HepG2 (cell line): ENCODE measurements around the gene ATP8B1. TPM values are rescaled to one million over a fixed set of nuclear protein-coding genes. Genes with fewer than 3 reads are reported as not detected.

Experiments
- ATAC-seq: fragments of 200-7000 bp; cut with Tn5 transposase; 3 replicates; pipeline ENCODE4 v1.9.1; 2020; ENCODE audit warnings: mild to moderate bottlenecking, moderate library complexity
- BruUV-seq: library from RNA; stranded (reverse); fragments of 400-500 nt; replicated peaks from 2 replicates; lab custom pipeline; 2021; lab: Mats Ljungman, UMichigan
- CTCF ChIA-PET: fragments of 300-600 bp; formaldehyde crosslinking; extraction: SDS; loops from one replicate; lab custom pipeline; 2021; ENCODE audit warnings: low total read pairs, inconsistent platforms, low intra/inter-chr PET ratio; lab: Yijun Ruan, JAX
- POLR2A ChIA-PET: fragments of 350-600 bp; sonication (Branson Sonifier 250); formaldehyde crosslinking; loops from one replicate; lab custom pipeline; 2020; ENCODE audit warnings: antibody characterized with exemption, inconsistent platforms; lab: Yijun Ruan, JAX
- DNase-seq: peaks from one replicate; pipeline ENCODE4 v3.0.0-alpha.2; 2015; ENCODE audit warnings: low spot score
- FAIRE-seq: peaks from 3 replicates; lab custom pipeline; 2011; peaks lifted over from hg19 to GRCh38; lab: Jason Lieb, UNC
- H2AFZ ChIP-seq: one replicate; pipeline ENCODE4 v1.6.1; 2011; ENCODE audit warnings: low read length, inconsistent platforms
- H3K27ac ChIP-seq: fragments of 300-600 bp; 3 replicates; pipeline ENCODE4 v1.8.0; 2011; ENCODE audit warnings: mixed run types, mild to moderate bottlenecking, mixed read lengths, low read length, inconsistent platforms; ENCODE audit not compliant: insufficient read depth; ENCODE audit errors: extremely low read length
- H3K27me3 ChIP-seq, 2 experiments: fragments of 200-600 bp in 1 of 2; 2 replicates in 1 of 2; 3 replicates in 1 of 2; pipeline versions ENCODE4 v1.6.0 to v1.8.0; 2011; ENCODE audit warnings: low read length in 2 of 2, mild to moderate bottlenecking in 2 of 2, moderate library complexity in 2 of 2, inconsistent platforms in 1 of 2; ENCODE audit not compliant: insufficient read depth in 2 of 2, control insufficient read depth in 1 of 2
- H3K36me3 ChIP-seq, 2 experiments: fragments of 200-600 bp in 1 of 2; replicated peaks in 1 of 2; 2 replicates in 1 of 2; 3 replicates in 1 of 2; pipeline versions ENCODE4 v1.5.1 to v1.8.0; 2011; ENCODE audit warnings: low read length in 2 of 2, inconsistent platforms in 1 of 2; ENCODE audit not compliant: insufficient read depth in 2 of 2, control insufficient read depth in 1 of 2
- H3K4me1 ChIP-seq: 2 replicates; pipeline ENCODE4 v1.5.1; 2012; ENCODE audit warnings: low read length, inconsistent platforms; ENCODE audit not compliant: insufficient read depth
- H3K4me2 ChIP-seq: 2 replicates; pipeline ENCODE4 v1.6.0; 2011; ENCODE audit warnings: low read depth, low read length, inconsistent platforms
- H3K4me3 ChIP-seq, 3 experiments: fragments of 200-600 bp in 1 of 3; sonication (generic), shearing (Covaris generic) in 1 of 3; replicated peaks in 1 of 3; 2 replicates each; pipeline ENCODE4 v1.5.1; 2011 to 2016; ENCODE audit warnings: low read length in 3 of 3, inconsistent platforms in 2 of 3, low read depth in 2 of 3, mild to moderate bottlenecking in 2 of 3, control low read depth in 1 of 3, mixed read lengths in 1 of 3; ENCODE audit not compliant: insufficient read depth in 1 of 3
- H3K79me2 ChIP-seq: one replicate; pipeline ENCODE4 v1.6.1; 2011; ENCODE audit warnings: low read length, inconsistent platforms; ENCODE audit not compliant: insufficient read depth
- H3K9ac ChIP-seq: 2 replicates; pipeline ENCODE4 v1.6.0; 2011; ENCODE audit warnings: mild to moderate bottlenecking, low read depth, low read length, inconsistent platforms; ENCODE audit not compliant: insufficient read depth
- H3K9me3 ChIP-seq: 2 replicates; pipeline ENCODE4 v1.5.1; 2012; ENCODE audit warnings: mild to moderate bottlenecking, low read length
- H4K20me1 ChIP-seq: 2 replicates; pipeline ENCODE4 v1.6.0; 2011; ENCODE audit warnings: inconsistent platforms, mild to moderate bottlenecking, low read length, moderate library complexity; ENCODE audit not compliant: insufficient read depth
- FOSL2 ChIP-seq: sonication (generic); formaldehyde crosslinking; IDR thresholded peaks from 2 replicates; pipeline ENCODE4 v1.4.0; 2020; ENCODE audit warnings: missing genetic modification reagents
- FOXO1 ChIP-seq: sonication (generic); formaldehyde crosslinking; IDR thresholded peaks from 2 replicates; pipeline ENCODE4 v1.4.0; 2020; ENCODE audit warnings: missing genetic modification reagents
- HDAC1 ChIP-seq: sonication (generic); formaldehyde crosslinking; IDR thresholded peaks from 2 replicates; pipeline ENCODE4 v1.5.1; 2020; ENCODE audit warnings: mild to moderate bottlenecking, missing genetic modification reagents
- MAZ ChIP-seq, 2 experiments: sonication (generic) in 1 of 2; formaldehyde crosslinking in 1 of 2; IDR thresholded peaks; 2 replicates each; pipeline versions ENCODE4 v1.5.0 to v1.6.1; 2012 to 2020; ENCODE audit warnings: low read depth in 2 of 2, mild to moderate bottlenecking in 2 of 2, borderline replicate concordance in 1 of 2, improper control_type of control experiment in 1 of 2, low read length in 1 of 2, missing genetic modification reagents in 1 of 2, moderate library complexity in 1 of 2
- MBD4 ChIP-seq: IDR thresholded peaks from 2 replicates; pipeline ENCODE4 v1.6.1; 2012; ENCODE audit warnings: low read length, inconsistent platforms, borderline replicate concordance
- MIER2 ChIP-seq: IDR thresholded peaks from 2 replicates; pipeline ENCODE4 v1.6.1; 2016; ENCODE audit warnings: missing biosample characterization, missing genetic modification reagents
- NR3C1 ChIP-seq: sonication (generic); formaldehyde crosslinking; IDR thresholded peaks from 2 replicates; pipeline ENCODE4 v1.4.0; 2020; ENCODE audit warnings: missing genetic modification reagents
- RAD21 ChIP-seq: fragments of 450-650 bp; formaldehyde crosslinking; IDR thresholded peaks from 2 replicates; pipeline ENCODE4 v1.5.0; 2020; ENCODE audit warnings: mild to moderate bottlenecking
- RFX1 ChIP-seq: fragments of 450-650 bp; IDR thresholded peaks from 2 replicates; pipeline ENCODE4 v1.6.1; 2017
- SRSF1 ChIP-seq: fragments of 200-400 bp; formaldehyde crosslinking; optimal IDR thresholded peaks from 2 replicates; pipeline ENCODE3; 2017; ENCODE audit warnings: mild to moderate bottlenecking, low read depth, low read length, moderate library complexity
- ZNF616 ChIP-seq: sonication (generic); formaldehyde crosslinking; IDR thresholded peaks from 2 replicates; pipeline ENCODE4 v1.5.0; 2020; ENCODE audit warnings: low read depth, mild to moderate bottlenecking, missing genetic modification reagents
- WGBS: methylation state at CpG from one replicate; pipeline ENCODE4 v1.1.6; 2017; ENCODE audit warnings: low lambda C conversion rate; 5-methylcytosine and 5-hydroxymethylcytosine counted together
- in situ Hi-C: cut with HindIII; loops from 2 replicates; pipeline ENCODE4 v1.10.0; 2017; ENCODE audit warnings: low pct_unique_long_range_greater_than_20kb; ENCODE audit not compliant: extremely low pct_ligation_motif_present
- intact Hi-C: fragments of 100-400 bp; cut with micrococcal nuclease; formaldehyde crosslinking; loops from one replicate; pipeline ENCODE4 v1.10.0; 2022; ENCODE audit not compliant: unreplicated experiment
- polyA plus RNA-seq, 8 experiments: library from polyadenylated mRNA; depleted of rRNA in 3 of 8; stranded (reverse) in 7 of 8; unstranded in 1 of 8; fragments of >200 nt; fragmentation: Illumina TruSeq in 4 of 8; extraction: Trizol in 4 of 8; gene quantifications; 2 replicates each; pipeline versions ENCODE4 v1.2.1 to v1.2.3, GENCODE V29; 2011 to 2016; ENCODE audit warnings: low read depth in 4 of 8, missing spikeins in 1 of 8, mixed read lengths in 1 of 8; ENCODE audit not compliant: insufficient read depth in 1 of 8
- total RNA-seq, 5 experiments: library from RNA; depleted of rRNA; stranded (reverse); fragments of >200 nt; fragmentation: Illumina TruSeq; extraction: Trizol; gene quantifications; 2 replicates each; pipeline ENCODE4 v1.2.3, GENCODE V29; 2016; ENCODE audit warnings: low read depth in 1 of 5
- TF ChIP-seq, protein P1 (sequence below): sonication (generic); formaldehyde crosslinking; IDR thresholded peaks from 2 replicates; pipeline ENCODE4 v1.4.0; 2020; ENCODE audit warnings: missing genetic modification reagents
- TF ChIP-seq, protein P2 (sequence below): IDR thresholded peaks from 2 replicates; pipeline ENCODE4 v1.6.1; 2016; ENCODE audit warnings: mild to moderate bottlenecking, missing biosample characterization, missing genetic modification reagents
- TF ChIP-seq, protein P3 (sequence below): sonication (generic); formaldehyde crosslinking; IDR thresholded peaks from 2 replicates; pipeline ENCODE4 v1.4.0; 2020; ENCODE audit warnings: low read depth, missing genetic modification reagents
- TF ChIP-seq, protein P4 (sequence below): sonication (generic); formaldehyde crosslinking; IDR thresholded peaks from 2 replicates; pipeline ENCODE4 v1.8.0; 2022; ENCODE audit warnings: mild to moderate bottlenecking, missing genetic modification reagents

Gene ATP8B1
- total and polyA plus RNA-seq, 2 of the 13 experiments (the other 11 are each of a cell fraction or from before 2014, with no cell fraction given) = 2.8 to 4.0 TPM

DNA sequence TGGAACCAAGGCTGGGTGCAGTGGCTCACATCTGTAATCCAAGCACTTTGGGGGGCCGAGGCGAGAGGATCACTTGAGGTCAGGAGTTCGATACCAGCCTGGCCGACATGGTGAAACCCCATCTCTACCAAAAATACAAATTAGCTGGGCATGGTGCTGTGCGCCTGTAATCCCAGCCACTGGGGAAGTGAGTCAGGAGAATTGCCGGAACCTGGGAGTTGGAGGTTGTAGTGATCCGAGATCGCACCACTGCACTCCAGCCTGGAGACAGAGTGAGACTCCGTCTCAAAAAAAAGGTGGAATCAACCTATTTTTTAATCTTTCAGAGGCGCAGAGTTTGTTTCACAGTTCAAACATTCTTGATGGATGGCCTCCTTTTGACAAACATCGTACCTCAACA is 24.5 kb upstream of the ATP8B1 start:
- Histone ChIP-seq H3K36me3 (no peaks in the 10 kb centered on the region), H3K9ac (no peak overlapping the region), H3K9me3 (no peaks in the 10 kb centered on the region), H4K20me1 (no peaks in the 10 kb centered on the region), H3K79me2 (no peaks in the 10 kb centered on the region), H3K4me2 (no peak overlapping the region), H3K4me1 (no peaks in the 10 kb centered on the region), H2AFZ (no peak overlapping the region), H3K27me3 (no peaks in the 10 kb centered on the region; a peak in 1 of 5 replicates), H3K27ac (no peak overlapping the region), H3K4me3 (no peak overlapping the region)
- ATAC-seq (no peak), DNase-seq (no peak), FAIRE-seq (no peak)
- 61% methylated on average over 11 of the region's 11 CpGs for WGBS
- BruUV-seq = no TSS peak
- TF ChIP-seq, protein P1, sequence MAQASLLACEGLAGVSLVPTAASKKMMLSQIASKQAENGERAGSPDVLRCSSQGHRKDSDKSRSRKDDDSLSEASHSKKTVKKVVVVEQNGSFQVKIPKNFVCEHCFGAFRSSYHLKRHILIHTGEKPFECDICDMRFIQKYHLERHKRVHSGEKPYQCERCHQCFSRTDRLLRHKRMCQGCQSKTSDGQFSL (CRISPR knock-in tag) = no peak
- no peak for TF ChIP-seq MAZ (IDR thresholded peaks at IDR 0.05; ENCODE audit: borderline replicate concordance, low read depth, low read length)
- TF ChIP-seq MAZ (CRISPR knock-in tag; IDR thresholded peaks at IDR 0.05; ENCODE audit: low read depth) = no peak
- TF ChIP-seq SRSF1 = no peak
- TF ChIP-seq ZNF616 (CRISPR knock-in tag) = no peak
- TF ChIP-seq NR3C1 = no peak
- no peak for TF ChIP-seq RAD21 (CRISPR knock-in tag)
- TF ChIP-seq FOXO1 (CRISPR knock-in tag) = no peak
- POLR2A ChIA-PET = no interaction called here
- in situ Hi-C loops (no loop called here), intact Hi-C loops (no loop called here)
- CTCF ChIA-PET = no interaction called here

DNA sequence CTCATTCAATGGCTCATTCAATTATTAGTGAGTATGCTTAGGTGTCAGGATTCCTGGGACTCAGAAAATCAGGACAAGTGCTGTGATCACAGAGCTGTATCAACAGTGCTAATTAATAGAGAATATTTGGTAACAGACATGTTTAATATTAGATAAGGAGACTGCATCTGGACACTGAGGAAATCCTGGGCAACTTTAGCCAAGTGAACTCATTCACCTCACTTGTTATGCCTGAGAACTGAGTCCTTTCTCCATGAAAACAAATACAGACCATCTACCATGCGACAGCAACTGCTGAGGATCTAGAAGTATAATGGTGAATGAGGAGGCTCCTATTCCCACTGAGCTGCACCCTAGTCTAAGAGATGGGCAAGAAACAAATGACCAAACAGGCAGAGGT is 23.1 kb upstream of the ATP8B1 start:
- CTCF ChIA-PET = no interaction called here
- ATAC-seq (no peak), DNase-seq (no peak), FAIRE-seq (no peak)
- no peak overlapping the region for H3K4me2 ChIP-seq
- no peaks in the 10 kb centered on the region for H4K20me1 ChIP-seq
- POLR2A ChIA-PET = no interaction called here
- no peak overlapping the region for H2AFZ ChIP-seq
- no peaks in the 10 kb centered on the region for H3K4me1 ChIP-seq
- no peak overlapping the region for H3K27ac ChIP-seq
- 41% methylated on average over 1 of the region's 1 CpG for WGBS
- H3K9ac ChIP-seq = no peak overlapping the region
- no TSS peak for BruUV-seq
- H3K9me3 ChIP-seq = no peaks in the 10 kb centered on the region
- no peaks in the 10 kb centered on the region for H3K36me3 ChIP-seq
- in situ Hi-C loops (no loop called here), intact Hi-C loops (no loop called here)
- H3K4me3 ChIP-seq = no peak overlapping the region
- H3K79me2 ChIP-seq = no peaks in the 10 kb centered on the region
- H3K27me3 ChIP-seq = no peaks in the 10 kb centered on the region; a peak in 1 of 5 replicates
- TF ChIP-seq HDAC1 (no peak), MIER2 (CRISPR knock-in tag) (no peak), RFX1 (no peak), FOSL2 (no peak), MBD4 (no peak)
- TF ChIP-seq, protein P2, sequence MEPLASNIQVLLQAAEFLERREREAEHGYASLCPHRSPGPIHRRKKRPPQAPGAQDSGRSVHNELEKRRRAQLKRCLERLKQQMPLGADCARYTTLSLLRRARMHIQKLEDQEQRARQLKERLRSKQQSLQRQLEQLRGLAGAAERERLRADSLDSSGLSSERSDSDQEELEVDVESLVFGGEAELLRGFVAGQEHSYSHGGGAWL = no peak
- TF ChIP-seq, protein P3, sequence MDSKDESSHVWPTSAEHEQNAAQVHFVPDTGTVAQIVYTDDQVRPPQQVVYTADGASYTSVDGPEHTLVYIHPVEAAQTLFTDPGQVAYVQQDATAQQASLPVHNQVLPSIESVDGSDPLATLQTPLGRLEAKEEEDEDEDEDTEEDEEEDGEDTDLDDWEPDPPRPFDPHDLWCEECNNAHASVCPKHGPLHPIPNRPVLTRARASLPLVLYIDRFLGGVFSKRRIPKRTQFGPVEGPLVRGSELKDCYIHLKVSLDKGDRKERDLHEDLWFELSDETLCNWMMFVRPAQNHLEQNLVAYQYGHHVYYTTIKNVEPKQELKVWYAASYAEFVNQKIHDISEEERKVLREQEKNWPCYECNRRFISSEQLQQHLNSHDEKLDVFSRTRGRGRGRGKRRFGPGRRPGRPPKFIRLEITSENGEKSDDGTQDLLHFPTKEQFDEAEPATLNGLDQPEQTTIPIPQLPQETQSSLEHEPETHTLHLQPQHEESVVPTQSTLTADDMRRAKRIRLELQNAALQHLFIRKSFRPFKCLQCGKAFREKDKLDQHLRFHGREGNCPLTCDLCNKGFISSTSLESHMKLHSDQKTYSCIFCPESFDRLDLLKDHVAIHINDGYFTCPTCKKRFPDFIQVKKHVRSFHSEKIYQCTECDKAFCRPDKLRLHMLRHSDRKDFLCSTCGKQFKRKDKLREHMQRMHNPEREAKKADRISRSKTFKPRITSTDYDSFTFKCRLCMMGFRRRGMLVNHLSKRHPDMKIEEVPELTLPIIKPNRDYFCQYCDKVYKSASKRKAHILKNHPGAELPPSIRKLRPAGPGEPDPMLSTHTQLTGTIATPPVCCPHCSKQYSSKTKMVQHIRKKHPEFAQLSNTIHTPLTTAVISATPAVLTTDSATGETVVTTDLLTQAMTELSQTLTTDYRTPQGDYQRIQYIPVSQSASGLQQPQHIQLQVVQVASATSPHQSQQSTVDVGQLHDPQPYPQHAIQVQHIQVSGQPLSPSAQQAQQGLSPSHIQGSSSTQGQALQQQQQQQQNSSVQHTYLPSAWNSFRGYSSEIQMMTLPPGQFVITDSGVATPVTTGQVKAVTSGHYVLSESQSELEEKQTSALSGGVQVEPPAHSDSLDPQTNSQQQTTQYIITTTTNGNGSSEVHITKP (CRISPR knock-in tag) = no peak
- TF ChIP-seq, protein P4, sequence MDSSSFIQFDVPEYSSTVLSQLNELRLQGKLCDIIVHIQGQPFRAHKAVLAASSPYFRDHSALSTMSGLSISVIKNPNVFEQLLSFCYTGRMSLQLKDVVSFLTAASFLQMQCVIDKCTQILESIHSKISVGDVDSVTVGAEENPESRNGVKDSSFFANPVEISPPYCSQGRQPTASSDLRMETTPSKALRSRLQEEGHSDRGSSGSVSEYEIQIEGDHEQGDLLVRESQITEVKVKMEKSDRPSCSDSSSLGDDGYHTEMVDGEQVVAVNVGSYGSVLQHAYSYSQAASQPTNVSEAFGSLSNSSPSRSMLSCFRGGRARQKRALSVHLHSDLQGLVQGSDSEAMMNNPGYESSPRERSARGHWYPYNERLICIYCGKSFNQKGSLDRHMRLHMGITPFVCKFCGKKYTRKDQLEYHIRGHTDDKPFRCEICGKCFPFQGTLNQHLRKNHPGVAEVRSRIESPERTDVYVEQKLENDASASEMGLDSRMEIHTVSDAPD = no peak
